Right lobe of liver (tissue), 4 donors: Measurements from ENCODE around the gene CENPU.

Experiments
- POLR2A ChIP-seq: fragments of 450-650 bp; IDR thresholded peaks from one replicate; pipeline ENCODE4 v1.6.1; 2017; ENCODE audit warnings: antibody characterized with exemption, mild to moderate bottlenecking
- TF ChIP-seq, protein P1 (sequence below), 4 donors: fragments of 200-600 bp in 3 of 4; fragments of 450-650 bp in 1 of 4; IDR thresholded peaks; one replicate each; pipeline versions ENCODE4 v1.5.1 to v1.8.0; 2016 to 2022; ENCODE audit warnings: antibody characterized with exemption in 4 of 4, mild to moderate bottlenecking in 2 of 4
- donor health status: DM: no; HTN: no; CAD: no.
- donor health status: DM: no; HTN: no; CAD: no.
- donor health status: DM: no; HTN: yes; CAD: no.

DNA sequence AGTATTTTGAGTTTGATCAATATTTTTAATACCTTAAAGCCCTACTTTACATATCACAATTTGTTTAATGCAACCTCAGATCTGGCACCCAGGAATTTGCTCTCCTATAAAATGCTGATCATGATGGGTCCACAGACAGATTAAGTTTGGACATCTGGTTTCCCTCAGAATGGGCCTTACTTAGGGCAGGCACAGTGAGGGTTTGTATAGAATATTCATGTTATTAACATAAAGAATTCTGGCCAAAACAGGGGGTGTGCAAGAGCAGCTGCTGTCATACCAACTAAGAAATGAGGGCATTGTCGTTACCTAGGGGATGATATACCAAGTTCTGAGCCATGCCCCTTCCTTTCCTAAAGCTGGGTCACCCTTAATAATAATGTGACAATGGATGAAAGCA, 37.5 kb upstream of the CENPU start:
- TF ChIP-seq POLR2A = no peak
- TF ChIP-seq, protein P1, sequence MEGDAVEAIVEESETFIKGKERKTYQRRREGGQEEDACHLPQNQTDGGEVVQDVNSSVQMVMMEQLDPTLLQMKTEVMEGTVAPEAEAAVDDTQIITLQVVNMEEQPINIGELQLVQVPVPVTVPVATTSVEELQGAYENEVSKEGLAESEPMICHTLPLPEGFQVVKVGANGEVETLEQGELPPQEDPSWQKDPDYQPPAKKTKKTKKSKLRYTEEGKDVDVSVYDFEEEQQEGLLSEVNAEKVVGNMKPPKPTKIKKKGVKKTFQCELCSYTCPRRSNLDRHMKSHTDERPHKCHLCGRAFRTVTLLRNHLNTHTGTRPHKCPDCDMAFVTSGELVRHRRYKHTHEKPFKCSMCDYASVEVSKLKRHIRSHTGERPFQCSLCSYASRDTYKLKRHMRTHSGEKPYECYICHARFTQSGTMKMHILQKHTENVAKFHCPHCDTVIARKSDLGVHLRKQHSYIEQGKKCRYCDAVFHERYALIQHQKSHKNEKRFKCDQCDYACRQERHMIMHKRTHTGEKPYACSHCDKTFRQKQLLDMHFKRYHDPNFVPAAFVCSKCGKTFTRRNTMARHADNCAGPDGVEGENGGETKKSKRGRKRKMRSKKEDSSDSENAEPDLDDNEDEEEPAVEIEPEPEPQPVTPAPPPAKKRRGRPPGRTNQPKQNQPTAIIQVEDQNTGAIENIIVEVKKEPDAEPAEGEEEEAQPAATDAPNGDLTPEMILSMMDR (IDR thresholded peaks at IDR 0.05) = no peak
